KBM-7 (cell line): Measurements from ENCODE around the gene CELF2.
"Not testable (repeated sequence)": the region's sequence is repeated elsewhere in the genome, so short reads cannot be mapped to it uniquely, and the experiment has no call there.

Experiments used
- DNase-seq: peaks from one replicate; pipeline ENCODE4 v3.0.0-alpha.2; 2015
- in situ Hi-C: fragments of 300-500 bp; cut with MboI; formaldehyde crosslinking; loops from 2 replicates; pipeline ENCODE4 v1.14.3; 2020; ENCODE audit warnings: low sequenced_read_pairs, low pct_unique_long_range_greater_than_20kb, mixed read lengths

The CELF2 gene

GRCh38 chr10:11111490-11111889 lies 93.8 kb downstream of the CELF2 start:
- no peak for DNase-seq
- in situ Hi-C loops: no loop called here

- no peak for DNase-seq
- in situ Hi-C loops: no loop called here
Measured at GRCh38 chr10:11112718-11113117, 95.0 kb downstream of the CELF2 start.

GRCh38 chr10:11113156-11113555 lies 95.5 kb downstream of the CELF2 start:
- no peak for DNase-seq
- in situ Hi-C loops: no loop called here

DNA sequence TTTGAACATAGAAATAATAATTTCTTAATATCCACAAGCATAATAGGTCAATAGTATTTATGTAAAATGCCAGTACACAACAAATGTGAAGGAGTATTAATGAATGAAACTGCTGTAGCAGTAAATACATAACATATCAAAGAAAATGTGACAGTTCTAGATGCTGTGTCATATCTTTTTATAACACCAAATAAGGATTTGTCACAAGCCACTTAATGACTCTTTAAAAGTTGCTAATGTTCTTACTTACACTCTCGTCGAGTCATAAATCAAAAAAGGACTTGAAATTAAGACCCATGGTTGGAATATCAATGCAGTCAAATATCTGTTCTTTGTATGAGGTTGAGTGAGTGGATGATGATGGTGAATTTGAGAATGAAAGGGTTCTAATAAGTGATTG lies 96.6 kb downstream of the CELF2 start:
- no peak for DNase-seq
- in situ Hi-C loops: no loop called here

DNA sequence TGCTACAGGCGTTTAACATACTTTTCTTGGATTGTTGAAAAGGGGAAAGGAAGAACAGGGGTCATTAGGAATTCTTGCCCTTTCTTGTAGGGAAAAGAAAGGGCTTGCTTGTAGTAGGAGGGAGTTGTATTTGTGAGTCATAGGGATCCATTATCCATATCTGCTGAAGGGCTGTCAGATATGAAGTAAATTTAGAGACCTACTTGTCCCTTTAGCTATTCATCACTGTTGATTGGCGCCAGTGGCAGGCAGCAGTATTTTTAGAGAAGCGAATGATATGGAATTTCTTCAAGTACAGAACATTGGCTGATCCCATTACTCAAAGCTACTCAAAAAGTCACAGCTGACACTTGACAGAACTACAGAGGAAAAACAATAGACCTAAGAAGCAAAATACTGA lies 97.7 kb downstream of the CELF2 start:
- DNase-seq: no peak
- in situ Hi-C loops: no loop called here

- no peak for DNase-seq
- in situ Hi-C loops: no loop called here
Measured at GRCh38 chr10:11116361-11116760, 98.7 kb downstream of the CELF2 start.

DNA sequence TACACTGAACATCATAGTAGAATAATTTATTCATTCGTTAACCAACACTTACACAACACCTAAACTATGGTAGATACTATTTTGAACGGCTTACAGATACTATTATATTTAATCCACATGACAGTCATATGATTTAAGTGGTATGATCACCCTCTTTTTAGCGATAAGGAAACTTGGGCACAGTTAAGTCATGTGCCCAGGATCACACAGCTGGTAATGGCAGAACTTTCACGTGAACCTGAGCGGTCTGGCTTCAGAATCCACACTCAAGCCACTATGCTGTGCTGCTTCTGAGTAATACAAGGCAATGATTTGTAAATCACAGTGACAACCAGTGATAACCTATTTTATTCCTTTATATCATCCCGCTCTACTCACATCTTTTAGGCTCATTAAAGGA lies 99.1 kb downstream of the CELF2 start:
- in situ Hi-C loops: no loop called here
- no peak for DNase-seq

GRCh38 chr10:11118686-11119085 lies 101.0 kb downstream of the CELF2 start:
- in situ Hi-C loops: no loop called here
- no peak for DNase-seq

DNA sequence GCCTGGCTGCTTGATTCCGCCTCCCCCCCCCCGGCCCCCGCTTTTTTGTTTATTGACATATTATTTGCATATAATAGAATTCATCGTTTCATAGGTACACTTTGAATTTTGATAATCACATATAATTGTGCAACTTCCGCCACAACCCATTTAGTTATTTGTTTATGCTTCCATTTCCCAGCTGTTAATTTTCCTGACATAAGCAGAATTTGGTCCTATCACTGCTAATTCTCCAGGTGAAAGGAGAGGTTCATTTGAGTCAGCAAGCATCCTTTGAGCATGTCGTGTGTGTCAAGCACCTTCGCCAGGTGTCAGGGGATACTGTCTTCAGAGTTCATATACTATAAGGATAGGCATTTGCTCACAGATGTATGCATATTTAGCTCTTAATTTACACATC lies 102.2 kb downstream of the CELF2 start:
- in situ Hi-C loops: no loop called here
- no peak for DNase-seq

- DNase-seq: no peak
- in situ Hi-C loops: no loop called here
Measured at GRCh38 chr10:11120711-11121110, 103.0 kb downstream of the CELF2 start.

- DNase-seq, in situ Hi-C loops: not testable (repeated sequence)
Measured at GRCh38 chr10:11123892-11124291, 106.2 kb downstream of the CELF2 start.

GRCh38 chr10:11125004-11125403 lies 107.3 kb downstream of the CELF2 start:
- no peak for DNase-seq
- in situ Hi-C loops: no loop called here

- not testable (repeated sequence) for DNase-seq
Measured at GRCh38 chr10:11127017-11127416, 109.3 kb downstream of the CELF2 start.

GRCh38 chr10:11131112-11131639 lies 113.5 kb downstream of the CELF2 start:
- no peak for DNase-seq
- in situ Hi-C loops: no loop called here

More at GRCh38 chr10:11127017-11127416, 109.3 kb downstream of the CELF2 start:
- in situ Hi-C loops: not testable (repeated sequence)

GRCh38 chr10:11134411-11134810 lies 116.7 kb downstream of the CELF2 start:
- DNase-seq: no peak
- in situ Hi-C loops: no loop called here

DNA sequence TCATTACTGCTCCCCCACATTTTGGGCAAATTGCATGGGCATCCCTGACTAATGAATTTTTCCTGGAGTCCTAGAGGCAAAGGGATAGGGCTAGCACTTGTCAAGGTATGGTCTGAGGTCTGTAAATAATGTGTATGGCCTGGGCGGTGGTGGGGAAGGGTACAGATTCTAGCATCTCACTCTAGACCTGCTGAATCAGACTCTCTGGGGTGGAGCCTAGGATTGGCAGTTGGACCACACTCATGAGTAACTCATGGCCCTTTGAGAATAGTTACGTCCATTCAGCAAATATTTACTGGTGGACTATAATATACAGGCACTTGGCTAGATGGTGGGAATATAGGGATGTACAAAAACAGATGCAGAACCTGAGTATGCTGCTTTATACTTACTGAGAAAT lies 118.0 kb downstream of the CELF2 start:
- in situ Hi-C loops: no loop called here
- no peak for DNase-seq

- in situ Hi-C loops: no loop called here
- no peak for DNase-seq
Measured at GRCh38 chr10:11138314-11139033, 120.8 kb downstream of the CELF2 start.

GRCh38 chr10:11140963-11141362 lies 123.3 kb downstream of the CELF2 start:
- in situ Hi-C loops: no loop called here
- no peak for DNase-seq

DNA sequence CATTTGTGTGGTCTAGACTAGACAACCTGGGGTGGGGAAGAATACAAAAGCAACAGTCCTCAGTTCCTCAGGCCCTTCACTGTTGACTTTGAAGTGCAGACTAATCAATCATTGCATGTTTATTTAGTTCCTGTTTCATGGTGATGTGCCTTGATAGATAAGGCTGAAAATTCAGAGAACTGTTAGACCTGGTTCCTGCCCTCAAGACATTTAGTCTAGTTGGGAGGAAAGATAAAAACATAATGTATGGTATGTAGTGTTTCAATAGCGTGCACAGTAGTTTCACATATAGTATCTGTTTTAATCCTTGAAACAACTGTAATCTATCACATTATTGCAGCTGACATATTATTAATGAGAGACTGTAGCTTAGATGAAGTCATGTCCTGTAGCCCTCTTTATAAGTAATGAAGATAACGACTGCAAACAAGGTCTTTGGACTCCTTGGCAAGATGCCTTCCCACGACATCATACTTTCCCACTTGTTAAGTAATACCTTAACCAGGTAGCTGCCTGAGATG lies 124.0 kb downstream of the CELF2 start:
- in situ Hi-C loops: no loop called here
- peak; percentile 97 for DNase-seq

DNA sequence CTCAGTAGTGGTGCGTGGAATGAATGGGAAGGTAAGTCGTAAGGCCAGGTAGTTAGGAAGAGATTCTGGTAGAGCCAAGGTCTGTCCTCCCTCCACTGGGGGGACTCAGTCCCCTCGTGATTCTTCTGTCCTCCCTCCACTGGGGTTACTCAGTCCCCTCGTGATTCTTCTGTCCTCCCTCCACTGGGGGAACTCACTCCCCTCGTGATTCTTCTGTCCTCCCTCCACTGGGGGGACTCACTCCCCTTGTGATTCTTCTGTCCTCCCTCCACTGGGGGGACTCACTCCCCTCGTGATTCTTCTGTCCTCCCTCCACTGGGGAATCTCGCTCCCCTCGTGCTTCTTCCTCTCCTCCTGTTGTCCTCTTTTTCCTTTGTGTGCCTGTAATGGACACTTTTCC lies 125.1 kb downstream of the CELF2 start:
- peak; percentile 23 for DNase-seq
- in situ Hi-C loops: no loop called here

DNA sequence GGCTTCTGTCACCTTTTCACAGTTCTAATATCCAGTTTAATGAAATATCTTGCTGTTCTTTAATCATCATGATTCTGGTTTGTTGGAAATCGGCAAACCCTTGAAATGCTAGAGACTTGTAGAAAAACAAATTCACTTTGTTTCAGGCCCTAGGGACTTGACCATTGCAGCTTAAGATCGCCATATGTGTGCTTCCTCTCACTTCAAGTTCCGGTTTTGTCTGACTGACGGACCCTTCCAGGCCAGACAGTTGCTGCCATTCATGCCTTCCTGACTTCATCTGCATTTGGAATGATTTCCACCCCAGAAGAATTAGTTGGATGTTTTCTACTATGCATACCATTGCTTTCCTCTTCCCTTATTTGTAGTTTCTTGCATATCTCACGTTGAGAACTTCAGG lies 125.6 kb downstream of the CELF2 start:
- in situ Hi-C loops: no loop called here
- peak; percentile 27 for DNase-seq
